C4-2B (cell line): ENCODE measurements around the gene FRMD3.

Source experiments
- CTCF ChIP-seq: fragments of 450-650 bp; conservative IDR thresholded peaks from 2 replicates; pipeline ENCODE4 v1.5.1; 2017; ENCODE audit warnings: mild to moderate bottlenecking
- ZFX ChIP-seq: fragments of 450-650 bp; IDR thresholded peaks from 2 replicates; pipeline ENCODE4 v1.6.1; 2017

DNA sequence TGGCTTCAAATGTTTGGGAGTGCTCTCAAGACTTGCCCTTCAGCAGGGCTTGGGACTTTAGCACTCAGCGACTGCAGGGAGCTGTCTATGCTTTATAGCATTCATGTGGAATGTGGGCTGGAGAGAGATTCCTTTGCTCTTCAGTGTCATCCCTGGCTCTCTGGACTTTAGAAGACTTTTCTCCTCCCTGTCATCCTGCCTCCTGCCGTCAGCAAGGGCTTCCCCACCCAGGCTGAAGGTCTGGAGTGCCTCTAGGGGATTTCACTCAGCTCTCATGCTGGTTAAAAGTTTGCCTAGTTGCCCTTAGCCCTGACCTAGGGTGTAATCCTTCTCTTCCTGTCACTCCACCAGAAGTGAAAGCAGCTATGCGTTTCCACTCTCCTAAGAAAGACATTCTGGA lies 210.9 kb downstream of the FRMD3 start:
- no peak for TF ChIP-seq CTCF
- no peak for TF ChIP-seq ZFX
